NCI-H460 (cell line): ENCODE measurements around the gene PPIG. TPM values are rescaled to one million over a fixed set of nuclear protein-coding genes. Genes with fewer than 3 reads are reported as not detected.
"Not testable (repeated sequence)": the region's sequence is repeated elsewhere in the genome, so short reads cannot be mapped to it uniquely, and the experiment has no call there.

Source experiments
- DNase-seq: peaks from one replicate; pipeline ENCODE4 v3.0.0-alpha.2; 2016; ENCODE audit warnings: low read depth; ENCODE audit errors: extremely low read depth
- total RNA-seq: library from RNA; depleted of rRNA; stranded (reverse); fragments of >200 nt; shearing (Covaris generic); gene quantifications from 2 replicates; pipeline ENCODE4 v1.2.3, GENCODE V29; 2014

The PPIG gene
- total RNA-seq, 1 experiment from 2014 or later = 32.0 TPM

DNA sequence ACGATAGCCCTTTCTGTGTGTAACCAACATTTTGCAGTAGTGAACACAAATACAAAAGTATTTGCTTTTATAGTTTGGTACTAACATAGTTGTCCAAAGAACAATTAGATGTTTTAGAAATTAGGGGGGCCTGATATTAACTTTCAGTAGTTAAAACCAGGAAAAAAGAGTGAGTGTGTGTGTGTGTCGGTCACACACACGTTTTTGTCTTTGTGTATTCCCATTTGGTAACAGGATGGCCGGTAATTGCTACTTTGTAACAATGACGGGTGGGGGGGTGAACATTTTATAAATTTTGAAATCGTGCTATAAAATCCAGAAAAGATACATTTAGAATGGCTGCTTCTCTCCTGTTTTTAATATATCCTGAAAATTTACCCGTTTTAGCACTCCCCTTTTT, 1.5 kb downstream of the PPIG start:
- DNase-seq = no peak

GRCh38 chr2:169590804-169591203, 6.7 kb downstream of the PPIG start:
- DNase-seq = no peak

DNA sequence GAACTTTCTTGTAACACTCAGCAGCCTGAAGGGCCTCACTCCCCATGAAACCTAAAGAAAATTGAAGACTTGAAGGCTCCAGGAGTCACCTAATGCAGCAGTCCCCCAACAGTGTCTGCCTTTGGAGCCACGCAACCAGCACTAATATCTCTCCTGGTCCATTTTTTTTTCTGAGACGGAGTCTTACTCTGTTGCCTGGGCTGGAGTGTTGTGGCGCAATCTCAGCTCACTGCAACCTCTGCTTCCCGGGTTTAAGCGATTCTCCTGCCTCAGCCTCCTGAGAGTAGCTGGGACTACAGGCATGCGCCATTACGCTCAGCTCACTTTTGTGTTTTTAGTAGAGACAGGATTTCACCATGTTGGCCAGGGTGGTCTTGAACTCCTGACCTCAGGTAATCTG, 12.4 kb downstream of the PPIG start:
- DNase-seq = not testable (repeated sequence)

DNA sequence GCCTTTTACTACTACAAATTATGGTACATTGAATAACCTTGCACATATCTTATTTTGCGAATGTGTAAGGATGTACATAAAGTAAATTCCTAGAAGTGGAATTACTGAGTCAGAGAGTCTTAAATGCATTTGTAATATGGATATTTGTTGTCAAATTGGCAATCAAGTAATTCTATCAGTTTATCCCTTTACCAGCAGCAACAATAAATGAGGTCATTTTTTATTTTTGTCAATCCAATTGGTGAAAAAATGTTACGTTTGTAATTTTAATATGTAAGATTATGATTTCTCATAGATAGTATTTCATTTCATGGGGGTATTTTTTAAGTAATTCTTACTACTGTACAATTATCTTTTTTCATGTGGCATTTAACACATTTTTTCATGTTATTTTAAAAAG, 14.8 kb downstream of the PPIG start:
- DNase-seq = no peak

DNA sequence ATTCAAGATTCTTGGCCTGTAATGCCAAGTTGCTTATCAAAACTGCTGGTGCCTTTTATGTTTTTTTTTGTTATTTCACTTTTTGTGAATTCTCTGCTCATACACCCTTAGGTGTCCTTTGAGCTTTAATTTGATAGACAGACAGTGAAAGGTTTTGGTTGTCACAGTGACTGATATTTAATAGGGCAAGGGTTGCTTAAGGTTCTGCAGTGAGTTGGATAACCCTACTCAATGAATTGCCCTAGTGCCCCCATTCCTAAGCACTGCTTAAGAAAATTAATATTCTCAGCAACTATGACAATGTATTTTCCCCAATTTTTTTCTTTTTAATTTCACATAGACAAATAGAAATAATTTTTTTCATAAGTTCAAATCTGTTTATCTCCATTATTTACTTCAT, 15.4 kb downstream of the PPIG start:
- no peak for DNase-seq

GRCh38 chr2:169609264-169609663, 25.1 kb downstream of the PPIG start:
- DNase-seq = no peak

- DNase-seq = no peak
Observed at GRCh38 chr2:169613876-169614275, 29.7 kb downstream of the PPIG start.

GRCh38 chr2:169615982-169616381, 31.8 kb downstream of the PPIG start:
- DNase-seq = not testable (repeated sequence)

GRCh38 chr2:169619946-169620345, 35.8 kb downstream of the PPIG start:
- no peak for DNase-seq

DNA sequence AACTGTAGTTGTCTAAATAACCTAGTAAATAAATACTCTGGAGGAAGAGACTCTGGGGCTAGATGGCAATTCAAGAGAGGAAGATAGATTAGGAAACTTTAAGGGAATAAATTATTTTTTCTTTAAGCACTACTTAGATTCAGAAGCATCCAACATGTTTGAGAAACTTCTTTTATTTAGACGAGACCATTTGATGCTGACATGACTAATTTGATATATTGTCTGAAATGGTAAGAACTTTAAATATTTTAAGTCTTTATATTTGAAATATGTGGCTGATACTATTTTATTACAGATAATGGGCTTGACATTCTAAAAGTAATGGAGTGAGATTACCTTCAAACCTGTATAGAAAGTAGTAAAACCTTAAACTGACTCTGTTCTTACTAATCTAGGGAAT, 36.4 kb downstream of the PPIG start:
- no peak for DNase-seq

DNA sequence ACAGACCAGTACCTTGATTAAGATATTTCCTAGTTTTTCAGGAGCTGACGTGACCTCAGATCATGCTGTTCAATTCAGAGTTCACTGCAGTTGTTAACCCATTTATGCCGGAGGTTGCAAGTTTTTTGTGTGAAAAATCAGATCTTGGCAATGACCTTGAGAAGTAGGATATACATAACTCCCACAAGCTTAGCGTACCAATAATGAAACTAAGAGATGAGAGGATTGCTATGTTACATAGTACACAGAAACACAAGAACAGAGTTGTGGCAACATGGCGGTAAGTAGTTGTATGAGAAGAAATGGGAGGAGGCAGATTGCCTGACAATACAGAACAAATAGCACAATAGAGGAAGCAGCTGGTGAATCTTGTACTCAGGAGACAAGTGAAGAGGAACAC, 39.1 kb downstream of the PPIG start:
- no peak for DNase-seq

GRCh38 chr2:169625781-169626180, 41.6 kb downstream of the PPIG start:
- DNase-seq = no peak

DNA sequence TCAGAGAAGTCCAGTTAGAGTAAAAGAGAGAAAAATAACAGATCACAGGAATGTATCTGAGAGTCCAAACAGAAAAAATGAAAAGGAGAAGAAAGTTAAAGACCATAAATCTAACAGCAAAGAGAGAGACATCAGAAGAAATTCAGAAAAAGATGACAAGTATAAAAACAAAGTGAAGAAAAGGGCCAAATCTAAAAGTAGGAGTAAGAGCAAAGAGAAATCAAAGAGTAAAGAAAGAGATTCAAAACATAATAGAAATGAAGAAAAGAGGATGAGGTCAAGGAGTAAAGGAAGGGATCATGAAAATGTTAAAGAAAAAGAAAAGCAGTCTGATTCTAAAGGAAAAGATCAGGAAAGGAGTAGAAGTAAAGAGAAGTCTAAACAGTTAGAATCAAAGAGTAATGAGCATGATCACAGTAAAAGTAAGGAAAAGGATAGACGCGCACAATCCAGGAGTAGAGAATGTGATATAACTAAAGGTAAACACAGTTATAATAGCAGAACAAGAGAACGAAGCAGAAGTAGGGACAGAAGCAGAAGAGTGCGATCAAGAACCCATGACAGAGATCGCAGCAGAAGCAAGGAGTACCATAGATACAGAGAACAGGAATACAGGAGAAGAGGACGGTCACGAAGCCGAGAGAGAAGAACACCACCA, 52.4 kb downstream of the PPIG start:
- DNase-seq = no peak

GRCh38 chr2:169637620-169638019, 53.5 kb downstream of the PPIG start:
- DNase-seq = no peak

GRCh38 chr2:169640104-169640503, 56.0 kb downstream of the PPIG start:
- no peak for DNase-seq

- no peak for DNase-seq
Observed at GRCh38 chr2:169641464-169641863, 57.3 kb downstream of the PPIG start.

- no peak for DNase-seq
Observed at GRCh38 chr2:169644173-169644572, 60.0 kb downstream of the PPIG start.

- DNase-seq = no peak
Observed at GRCh38 chr2:169647496-169647895, 63.3 kb downstream of the PPIG start.

GRCh38 chr2:169649278-169649677, 65.1 kb downstream of the PPIG start:
- DNase-seq = no peak

- no peak for DNase-seq
Observed at GRCh38 chr2:169653636-169654035, 69.5 kb downstream of the PPIG start.

DNA sequence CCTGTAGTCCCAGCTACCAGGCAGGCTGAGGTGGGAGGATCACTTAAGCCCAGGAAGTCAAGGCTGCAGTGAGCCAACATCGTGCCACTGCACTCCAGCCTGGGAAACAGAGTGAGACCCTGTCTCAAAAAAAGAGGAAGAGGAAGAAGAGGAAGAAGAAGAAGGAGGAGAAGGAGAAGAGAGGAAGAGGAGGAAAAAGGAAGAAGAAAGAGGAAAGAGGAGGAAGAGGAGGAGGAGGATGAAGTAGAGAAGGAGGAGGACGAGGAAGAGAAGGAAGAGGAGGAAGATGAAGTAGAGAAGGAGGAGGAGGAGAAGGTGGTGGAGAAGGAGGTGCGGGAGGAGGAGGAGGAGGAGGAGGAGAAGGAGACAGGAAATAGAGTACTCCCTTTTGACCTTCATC, 72.0 kb downstream of the PPIG start:
- DNase-seq = no peak

GRCh38 chr2:169658877-169659276, 74.7 kb downstream of the PPIG start:
- DNase-seq = no peak

DNA sequence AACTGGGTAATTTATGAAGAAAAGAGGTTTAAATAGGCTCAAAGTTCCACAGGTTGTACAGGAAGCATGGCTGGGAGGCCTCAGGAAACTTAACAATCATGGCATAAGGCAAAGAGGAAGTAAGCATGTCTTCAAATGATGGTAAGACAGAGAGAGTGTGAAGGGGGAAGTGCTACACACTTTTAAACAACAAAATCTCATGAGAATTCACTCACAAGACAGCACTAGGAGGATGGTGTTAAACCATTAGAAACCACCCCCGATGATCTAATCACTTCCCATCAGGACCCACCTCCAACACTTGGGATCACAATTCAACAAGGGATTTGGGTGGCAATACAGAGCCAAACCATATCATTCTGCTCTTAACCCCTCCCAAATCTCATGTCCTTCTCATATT, 75.2 kb downstream of the PPIG start:
- DNase-seq = no peak
